Middle frontal gyrus (tissue), 1 donor: ENCODE measurements around the gene FILIP1L.
"Not testable (repeated sequence)": the region's sequence is repeated elsewhere in the genome, so short reads cannot be mapped to it uniquely, and the experiment has no call there.

Experiments used
- DNase-seq: peaks from one replicate; pipeline ENCODE4 v3.0.0-alpha.2; 2015; ENCODE audit warnings: low spot score; ENCODE audit errors: extremely low spot score

Gene FILIP1L

GRCh38 chr3:100075851-100076730, 38.2 kb downstream of the FILIP1L start:
- DNase-seq: no peak

GRCh38 chr3:100075196-100075595, 39.1 kb downstream of the FILIP1L start:
- no peak for DNase-seq

- no peak for DNase-seq
These were observed 40.5 kb downstream of the FILIP1L start for GRCh38 chr3:100073714-100074307.

GRCh38 chr3:100073049-100073713, 41.1 kb downstream of the FILIP1L start:
- no peak for DNase-seq

GRCh38 chr3:100072326-100073048, 41.8 kb downstream of the FILIP1L start:
- no peak for DNase-seq

GRCh38 chr3:100069472-100069871, 44.8 kb downstream of the FILIP1L start:
- no peak for DNase-seq

GRCh38 chr3:100068826-100069225, 45.5 kb downstream of the FILIP1L start:
- DNase-seq: no peak

- no peak for DNase-seq
These were observed 46.7 kb downstream of the FILIP1L start for GRCh38 chr3:100067589-100067988.

GRCh38 chr3:100063929-100064461, 50.3 kb downstream of the FILIP1L start:
- no peak for DNase-seq

- no peak for DNase-seq
These were observed 51.6 kb downstream of the FILIP1L start for GRCh38 chr3:100062665-100063064.

GRCh38 chr3:100060685-100061484, 53.4 kb downstream of the FILIP1L start:
- no peak for DNase-seq

GRCh38 chr3:100059472-100059871, 54.8 kb downstream of the FILIP1L start:
- DNase-seq: no peak

GRCh38 chr3:100057716-100058575, 56.4 kb downstream of the FILIP1L start:
- no peak for DNase-seq

GRCh38 chr3:100053951-100054620, 60.2 kb downstream of the FILIP1L start:
- no peak for DNase-seq

- not testable (repeated sequence) for DNase-seq
These were observed 62.8 kb downstream of the FILIP1L start for GRCh38 chr3:100051513-100051912.

- DNase-seq: no peak
These were observed 66.1 kb downstream of the FILIP1L start for GRCh38 chr3:100048248-100048647.

GRCh38 chr3:100047455-100048141, 66.7 kb downstream of the FILIP1L start:
- no peak for DNase-seq

GRCh38 chr3:100046986-100047385, 67.3 kb downstream of the FILIP1L start:
- DNase-seq: no peak
